BLaER1 (cell line): ENCODE data around the gene KRTAP20-3.

ENCODE experiments used
- H3K27ac ChIP-seq: shearing (Covaris generic); formaldehyde crosslinking; 2 replicates; pipeline ENCODE4 v1.8.1; 2022
- H3K27me3 ChIP-seq: shearing (Covaris generic); formaldehyde crosslinking; 2 replicates; pipeline ENCODE4 v1.8.1; 2022
- H3K36me3 ChIP-seq: shearing (Covaris generic); formaldehyde crosslinking; 2 replicates; pipeline ENCODE4 v1.8.1; 2022
- H3K4me1 ChIP-seq: shearing (Covaris generic); formaldehyde crosslinking; 2 replicates; pipeline ENCODE4 v1.8.1; 2022
- H3K4me2 ChIP-seq: shearing (Covaris generic); formaldehyde crosslinking; 2 replicates; pipeline ENCODE4 v1.8.1; 2022
- H3K4me3 ChIP-seq: shearing (Covaris generic); formaldehyde crosslinking; 2 replicates; pipeline ENCODE4 v1.8.1; 2022
- H3K9ac ChIP-seq: shearing (Covaris generic); formaldehyde crosslinking; 2 replicates; pipeline ENCODE4 v1.8.1; 2022
- H3K9me3 ChIP-seq: shearing (Covaris generic); formaldehyde crosslinking; 2 replicates; pipeline ENCODE4 v1.8.1; 2022
- H4K20me1 ChIP-seq: shearing (Covaris generic); formaldehyde crosslinking; 2 replicates; pipeline ENCODE4 v1.8.1; 2022
- Cebpa-rat ChIP-seq: shearing (Covaris generic); IDR thresholded peaks from 2 replicates; pipeline ENCODE4 v1.8.1; 2022

Gene KRTAP20-3

GRCh38 chr21:30623362-30623761, 19.3 kb upstream of the KRTAP20-3 start:
- no peaks in the 10 kb centered on the region for H4K20me1 ChIP-seq
- no peak for TF ChIP-seq Cebpa-rat
- H3K27me3 ChIP-seq, result no peaks in the 10 kb centered on the region
- H3K4me2 ChIP-seq, result no peak overlapping the region
- no peaks in the 10 kb centered on the region for H3K4me1 ChIP-seq
- H3K4me3 ChIP-seq, result no peak overlapping the region
- H3K9ac ChIP-seq, result no peak overlapping the region
- peaks cover 14% of the 10 kb centered on the region for H3K9me3 ChIP-seq
- no peaks in the 10 kb centered on the region for H3K36me3 ChIP-seq
- no peak overlapping the region for H3K27ac ChIP-seq

- H4K20me1 ChIP-seq, result no peaks in the 10 kb centered on the region
- no peak for TF ChIP-seq Cebpa-rat
Observed at GRCh38 chr21:30625449-30626165, 17.1 kb upstream of the KRTAP20-3 start.

GRCh38 chr21:30628109-30628508, 14.6 kb upstream of the KRTAP20-3 start:
- Histone ChIP-seq H3K36me3 (no peaks in the 10 kb centered on the region), H3K27me3 (no peaks in the 10 kb centered on the region), H3K4me2 (no peak overlapping the region), H3K9ac (no peak overlapping the region), H3K4me1 (no peaks in the 10 kb centered on the region), H3K27ac (no peak overlapping the region), H3K4me3 (no peak overlapping the region), H4K20me1 (no peaks in the 10 kb centered on the region), H3K9me3 (peaks cover 14% of the 10 kb centered on the region)
- no peak for TF ChIP-seq Cebpa-rat

More at GRCh38 chr21:30625449-30626165, 17.1 kb upstream of the KRTAP20-3 start:
- Histone ChIP-seq H3K27me3 (no peaks in the 10 kb centered on the region), H3K27ac (no peak overlapping the region), H3K9me3 (peaks cover 14% of the 10 kb centered on the region), H3K4me1 (no peaks in the 10 kb centered on the region), H3K36me3 (no peaks in the 10 kb centered on the region), H3K4me3 (no peak overlapping the region), H3K4me2 (no peak overlapping the region), H3K9ac (no peak overlapping the region)

GRCh38 chr21:30629200-30629599, 13.5 kb upstream of the KRTAP20-3 start:
- H3K4me3 ChIP-seq, result no peak overlapping the region
- H3K27ac ChIP-seq, result no peak overlapping the region
- no peak for TF ChIP-seq Cebpa-rat
- H3K9me3 ChIP-seq, result peaks cover 14% of the 10 kb centered on the region
- no peak overlapping the region for H3K4me2 ChIP-seq
- H4K20me1 ChIP-seq, result no peaks in the 10 kb centered on the region
- H3K27me3 ChIP-seq, result no peaks in the 10 kb centered on the region
- no peak overlapping the region for H3K9ac ChIP-seq
- no peaks in the 10 kb centered on the region for H3K36me3 ChIP-seq
- H3K4me1 ChIP-seq, result no peaks in the 10 kb centered on the region

- H3K9ac ChIP-seq, result no peak within 1 kb of the TSS
- H3K4me1 ChIP-seq, result no peaks in the 10 kb centered on the region
- no peaks in the 10 kb centered on the region for H3K27me3 ChIP-seq
- H4K20me1 ChIP-seq, result no peaks in the 10 kb centered on the region
- no peaks in the 10 kb centered on the region for H3K9me3 ChIP-seq
- no peak within 1 kb of the TSS for H3K4me2 ChIP-seq
- no peak within 1 kb of the TSS for H3K27ac ChIP-seq
- H3K36me3 ChIP-seq, result no peaks in the 10 kb centered on the region
- no peak within 1 kb of the TSS for H3K4me3 ChIP-seq
- TF ChIP-seq Cebpa-rat, result no peak
Observed at GRCh38 chr21:30634906-30635305, 7.8 kb upstream of the KRTAP20-3 start, which contains the start of gene KRTAP20-2. KRTAP20-2 (plus strand) TSS chr21:30635206; CDS start chr21:30635264, 58 bp downstream.

GRCh38 chr21:30638686-30639085, 4.0 kb upstream of the KRTAP20-3 start:
- no peaks in the 10 kb centered on the region for H3K9me3 ChIP-seq
- no peaks in the 10 kb centered on the region for H3K27me3 ChIP-seq
- no peak overlapping the region for H3K4me3 ChIP-seq
- no peak overlapping the region for H3K9ac ChIP-seq
- no peak overlapping the region for H3K27ac ChIP-seq
- no peak overlapping the region for H3K4me2 ChIP-seq
- H4K20me1 ChIP-seq, result no peaks in the 10 kb centered on the region
- H3K4me1 ChIP-seq, result no peaks in the 10 kb centered on the region
- no peaks in the 10 kb centered on the region for H3K36me3 ChIP-seq
- TF ChIP-seq Cebpa-rat, result peak; percentile 48; the same call in 1 of the 2 replicates

GRCh38 chr21:30646904-30647414, 4.3 kb downstream of the KRTAP20-3 start:
- no peaks in the 10 kb centered on the region for H3K9me3 ChIP-seq
- no peak overlapping the region for H3K4me2 ChIP-seq

GRCh38 chr21:30652891-30653290, 10.2 kb downstream of the KRTAP20-3 start:
- H4K20me1 ChIP-seq, result no peaks in the 10 kb centered on the region
- no peaks in the 10 kb centered on the region for H3K4me1 ChIP-seq
- no peaks in the 10 kb centered on the region for H3K9me3 ChIP-seq
- H3K27ac ChIP-seq, result no peak overlapping the region
- H3K4me2 ChIP-seq, result no peak overlapping the region
- no peak overlapping the region for H3K4me3 ChIP-seq
- no peak for TF ChIP-seq Cebpa-rat
- H3K9ac ChIP-seq, result no peak overlapping the region
- no peaks in the 10 kb centered on the region for H3K27me3 ChIP-seq
- no peaks in the 10 kb centered on the region for H3K36me3 ChIP-seq

More at GRCh38 chr21:30646904-30647414, 4.3 kb downstream of the KRTAP20-3 start:
- Histone ChIP-seq H3K27ac (no peak overlapping the region), H3K4me1 (no peaks in the 10 kb centered on the region), H3K27me3 (no peaks in the 10 kb centered on the region), H4K20me1 (no peaks in the 10 kb centered on the region), H3K4me3 (no peak overlapping the region), H3K36me3 (no peaks in the 10 kb centered on the region), H3K9ac (no peak overlapping the region)
- TF ChIP-seq Cebpa-rat, result no peak

GRCh38 chr21:30668776-30669175, 26.1 kb downstream of the KRTAP20-3 start:
- Histone ChIP-seq H3K9me3 (no peaks in the 10 kb centered on the region), H3K4me2 (no peak overlapping the region), H3K4me1 (no peaks in the 10 kb centered on the region), H3K9ac (no peak overlapping the region), H4K20me1 (no peaks in the 10 kb centered on the region), H3K4me3 (no peak overlapping the region), H3K27ac (no peak overlapping the region), H3K36me3 (no peaks in the 10 kb centered on the region), H3K27me3 (no peaks in the 10 kb centered on the region)
- no peak for TF ChIP-seq Cebpa-rat

GRCh38 chr21:30672985-30673650, 30.5 kb downstream of the KRTAP20-3 start:
- no peak overlapping the region for H3K27ac ChIP-seq
- no peak for TF ChIP-seq Cebpa-rat
- H3K9ac ChIP-seq, result no peak overlapping the region
- no peaks in the 10 kb centered on the region for H3K4me1 ChIP-seq
- H3K9me3 ChIP-seq, result no peaks in the 10 kb centered on the region
- H3K36me3 ChIP-seq, result no peaks in the 10 kb centered on the region
- H3K27me3 ChIP-seq, result no peaks in the 10 kb centered on the region
- no peak overlapping the region for H3K4me2 ChIP-seq
- no peak overlapping the region for H3K4me3 ChIP-seq
- no peaks in the 10 kb centered on the region for H4K20me1 ChIP-seq
